ENCODE results near the gene DNAJA3. TPM values are rescaled to one million over a fixed set of nuclear protein-coding genes. Genes with fewer than 3 reads are reported as not detected.

The DNAJA3 gene
- total and polyA plus RNA-seq, 4 experiments from 2014 or later: 52.4 to 71.1 (median 61.5) TPM

DNA sequence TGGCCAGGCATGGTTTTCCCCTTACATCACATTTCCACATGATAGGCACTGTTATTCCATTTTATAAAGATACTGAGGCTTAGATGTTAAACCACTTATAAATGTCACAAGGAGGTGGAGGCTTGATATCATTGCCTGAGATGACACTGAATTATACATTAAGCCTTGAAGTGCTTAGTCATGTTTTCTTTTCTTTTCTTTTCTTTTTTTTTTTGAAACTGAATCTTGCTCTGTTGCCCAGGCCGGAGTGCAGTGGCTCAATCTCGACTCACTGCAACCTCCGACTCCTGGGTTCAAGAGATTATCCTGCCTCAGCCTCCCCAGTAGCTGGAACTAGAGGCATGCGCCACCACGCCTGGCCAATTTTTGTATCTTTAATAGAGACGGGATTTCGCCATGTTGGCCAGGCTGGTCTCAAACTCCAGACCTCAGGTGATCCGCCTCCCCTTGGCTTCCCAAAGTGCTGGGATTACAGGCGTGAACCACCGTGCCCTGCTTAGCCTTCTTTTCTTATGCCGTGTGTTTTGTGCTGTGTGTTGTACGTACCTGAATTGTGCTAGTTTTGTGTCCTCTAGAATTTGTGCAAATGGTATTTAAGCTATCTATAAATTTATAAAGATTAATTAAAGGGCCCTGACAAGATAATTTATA lies 1.2 kb downstream of the DNAJA3 start:
- H3K4me1 Mint-ChIP-seq: peaks cover 16 to 38% (median 28%) of the 10 kb centered on the region in 4 donors
- POLR2A ChIA-PET (ENCODE audit: partially characterized antibody): interaction anchor here (1.0 to 4.6 kb wide), 5 partner anchors 8 to 78 kb away, joined by 3 to 52 read pairs (median 4); partner anchors contain the start of genes CORO7 and HMOX2
- intact Hi-C loops (cut with micrococcal nuclease): no loop called here

DNA sequence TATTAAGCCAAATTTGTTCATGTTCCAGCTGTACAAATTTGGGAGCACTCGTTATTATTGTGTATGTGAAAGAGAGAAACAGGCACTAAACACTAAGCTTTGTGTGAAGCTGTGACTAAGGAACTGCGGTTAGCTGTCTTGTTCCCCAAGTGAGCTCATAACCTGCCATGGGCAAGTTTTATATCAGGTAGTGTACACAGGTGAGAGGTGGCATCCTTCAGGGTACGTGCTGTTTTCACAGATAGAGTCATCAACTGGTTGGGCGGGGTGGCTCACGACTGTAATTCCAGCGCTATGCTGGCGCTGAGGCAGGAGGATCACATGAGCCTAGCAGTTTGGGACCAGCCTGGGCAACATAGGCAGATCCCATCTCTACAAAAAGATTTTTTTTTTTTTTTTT lies 2.8 kb downstream of the DNAJA3 start:
- H3K4me1 Mint-ChIP-seq: peaks cover 16 to 42% (median 29%) of the 10 kb centered on the region in 4 donors
- H3K9me3 ChIP-seq (ENCODE audit: control insufficient read depth in 1 of 2, low read length in 2 of 2): no peaks in the 10 kb centered on the region
- H3K36me3 ChIP-seq (ENCODE audit: insufficient read depth, low read length): peaks cover 1% of the 10 kb centered on the region
- POLR2A ChIA-PET (ENCODE audit: partially characterized antibody): interaction anchor here (0.8 to 4.6 kb wide), 4 partner anchors 13 to 77 kb away, joined by 3 to 52 read pairs (median 4); partner anchors contain the start of genes CORO7 and HMOX2
- H3K27ac ChIP-seq (ENCODE audit: low read depth, low read length): no peak overlapping the region
- H3K9me3 Mint-ChIP-seq: no peaks in the 10 kb centered on the region
- no peak for DNase-seq
- CTCF ChIA-PET (ENCODE audit: partially characterized antibody): interaction anchor here (1.0 to 1.5 kb wide), 2 partner anchors 26 to 69 kb away, joined by 3 to 4 read pairs; no protein-coding TSS in a partner anchor
- no peak overlapping the region for H3K4me3 ChIP-seq (ENCODE audit: low read length in 2 of 2)
- H3K27me3 ChIP-seq (ENCODE audit: insufficient read depth, low read length): no peaks in the 10 kb centered on the region
- intact Hi-C loops (cut with micrococcal nuclease): no loop called here
- H3K4me3 Mint-ChIP-seq: peak overlapping the region in 1 of 8 donors; percentile 34
- H3K27me3 Mint-ChIP-seq: no peaks in the 10 kb centered on the region
- peaks cover 28% of the 10 kb centered on the region for H3K4me1 ChIP-seq (ENCODE audit: insufficient read depth, low read length)
- H3K27ac Mint-ChIP-seq: peak overlapping the region in 5 of 7 donors; percentile 29 to 77 (median 72)
- H3K36me3 Mint-ChIP-seq: peaks cover 0 to 35% of the 10 kb centered on the region in 2 donors

More for the DNA sequence above, 1.2 kb downstream of the DNAJA3 start:
- H3K36me3 Mint-ChIP-seq: peaks cover 0 to 28% of the 10 kb centered on the region in 2 donors
- peak overlapping the region; percentile 98 to 100 (median 100) for H3K27ac Mint-ChIP-seq
- Histone ChIP-seq H3K9me3 (ENCODE audit: control insufficient read depth in 1 of 2, low read length in 2 of 2) (no peaks in the 10 kb centered on the region), H3K36me3 (ENCODE audit: insufficient read depth, low read length) (no peaks in the 10 kb centered on the region), H3K4me1 (ENCODE audit: insufficient read depth, low read length) (peaks cover 28% of the 10 kb centered on the region), H3K27me3 (ENCODE audit: insufficient read depth, low read length) (no peaks in the 10 kb centered on the region), H3K4me3 (ENCODE audit: low read length in 2 of 2) (no peak overlapping the region), H3K27ac (ENCODE audit: low read depth, low read length) (peak overlapping the region; percentile 98)
- DNase-seq: no peak
- no peaks in the 10 kb centered on the region for H3K27me3 Mint-ChIP-seq
- H3K9me3 Mint-ChIP-seq: no peaks in the 10 kb centered on the region
- CTCF ChIA-PET (ENCODE audit: partially characterized antibody): interaction anchor here (1.5 kb wide), 1 partner anchor 9 kb away, joined by 4 read pairs; no protein-coding TSS in a partner anchor
- H3K4me3 Mint-ChIP-seq: peak overlapping the region; percentile 92 to 98 (median 98)

DNA sequence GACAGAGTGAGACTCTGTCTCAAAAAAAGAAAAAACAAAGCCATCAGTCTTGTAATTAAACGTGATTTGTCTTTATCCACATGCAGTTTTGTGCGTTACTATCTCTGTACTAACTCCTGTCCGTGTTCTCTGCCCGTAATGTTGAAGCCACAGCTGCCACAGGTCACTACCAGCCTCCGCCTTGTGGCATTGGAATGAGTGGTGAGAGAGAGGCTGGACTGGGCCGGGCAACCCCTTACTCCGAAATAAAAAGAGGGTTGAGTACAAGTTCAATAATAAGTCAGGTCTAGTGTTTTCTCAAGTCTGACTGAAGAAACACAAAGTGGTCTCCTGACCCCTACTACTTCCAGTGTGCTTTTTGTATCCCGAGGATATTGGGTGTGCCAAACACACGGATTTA lies 5.4 kb downstream of the DNAJA3 start:
- no peaks in the 10 kb centered on the region for H3K9me3 Mint-ChIP-seq
- POLR2A ChIA-PET (ENCODE audit: partially characterized antibody): no interaction called here
- DNase-seq: no peak
- Histone ChIP-seq H3K27me3 (ENCODE audit: insufficient read depth, low read length) (no peaks in the 10 kb centered on the region), H3K4me3 (ENCODE audit: low read length in 2 of 2) (no peak overlapping the region), H3K4me1 (ENCODE audit: insufficient read depth, low read length) (peaks cover 22% of the 10 kb centered on the region), H3K36me3 (ENCODE audit: insufficient read depth, low read length) (peaks cover 12% of the 10 kb centered on the region), H3K27ac (ENCODE audit: low read depth, low read length) (no peak overlapping the region), H3K9me3 (ENCODE audit: control insufficient read depth in 1 of 2, low read length in 2 of 2) (no peaks in the 10 kb centered on the region)
- intact Hi-C loops (cut with micrococcal nuclease): no loop called here
- peak overlapping the region in 3 of 7 donors; percentile 12 to 76 (median 41) for H3K27ac Mint-ChIP-seq
- H3K27me3 Mint-ChIP-seq: no peaks in the 10 kb centered on the region
- peaks cover 12 to 48% of the 10 kb centered on the region in 2 donors for H3K36me3 Mint-ChIP-seq
- peaks cover 16 to 34% (median 22%) of the 10 kb centered on the region in 4 donors for H3K4me1 Mint-ChIP-seq
- H3K4me3 Mint-ChIP-seq: no peak overlapping the region
- CTCF ChIA-PET (ENCODE audit: partially characterized antibody): no interaction called here

DNA sequence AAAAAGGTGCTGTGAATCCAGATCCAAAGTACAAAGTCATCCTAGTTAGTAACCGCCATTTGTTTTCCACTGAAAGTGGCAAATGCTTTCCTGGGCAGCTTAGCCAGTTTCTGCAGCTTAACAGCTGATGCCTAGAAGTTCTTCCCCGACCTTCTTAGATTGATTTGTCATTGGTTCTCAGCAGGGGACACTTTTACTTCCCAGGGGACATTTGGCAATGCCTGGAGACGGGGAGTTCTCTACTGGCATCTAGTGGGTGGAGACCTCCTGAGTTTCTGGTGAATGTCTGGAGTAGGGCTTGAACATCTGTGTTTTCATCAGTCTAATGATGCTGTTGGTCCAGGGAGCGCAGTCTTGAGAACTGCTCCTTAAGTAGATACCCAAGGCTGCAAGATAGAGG lies 7.6 kb downstream of the DNAJA3 start:
- Mint-ChIP-seq H3K9me3 (no peaks in the 10 kb centered on the region), H3K27ac (peak overlapping the region in 3 of 7 donors; percentile 5 to 81 (median 65)), H3K36me3 (peaks cover 22 to 55% of the 10 kb centered on the region in 2 donors), H3K27me3 (no peaks in the 10 kb centered on the region), H3K4me1 (peaks cover 4 to 17% (median 9%) of the 10 kb centered on the region in 4 donors), H3K4me3 (no peak overlapping the region)
- DNase-seq: no peak
- peaks cover 2% of the 10 kb centered on the region for H3K4me1 ChIP-seq (ENCODE audit: insufficient read depth, low read length)
- ChIA-PET CTCF (ENCODE audit: partially characterized antibody) (interaction anchor here (0.8 to 1.3 kb wide), 2 partner anchors 16 to 23 kb away, joined by 3 read pairs; no protein-coding TSS in a partner anchor), POLR2A (ENCODE audit: partially characterized antibody) (no interaction called here)
- H3K27me3 ChIP-seq (ENCODE audit: insufficient read depth, low read length): no peaks in the 10 kb centered on the region
- intact Hi-C loops (cut with micrococcal nuclease): no loop called here
- no peak overlapping the region for H3K4me3 ChIP-seq (ENCODE audit: low read length in 2 of 2)
- H3K27ac ChIP-seq (ENCODE audit: low read depth, low read length): no peak overlapping the region
- peaks cover 30% of the 10 kb centered on the region for H3K36me3 ChIP-seq (ENCODE audit: insufficient read depth, low read length)
- H3K9me3 ChIP-seq (ENCODE audit: control insufficient read depth in 1 of 2, low read length in 2 of 2): no peaks in the 10 kb centered on the region

DNA sequence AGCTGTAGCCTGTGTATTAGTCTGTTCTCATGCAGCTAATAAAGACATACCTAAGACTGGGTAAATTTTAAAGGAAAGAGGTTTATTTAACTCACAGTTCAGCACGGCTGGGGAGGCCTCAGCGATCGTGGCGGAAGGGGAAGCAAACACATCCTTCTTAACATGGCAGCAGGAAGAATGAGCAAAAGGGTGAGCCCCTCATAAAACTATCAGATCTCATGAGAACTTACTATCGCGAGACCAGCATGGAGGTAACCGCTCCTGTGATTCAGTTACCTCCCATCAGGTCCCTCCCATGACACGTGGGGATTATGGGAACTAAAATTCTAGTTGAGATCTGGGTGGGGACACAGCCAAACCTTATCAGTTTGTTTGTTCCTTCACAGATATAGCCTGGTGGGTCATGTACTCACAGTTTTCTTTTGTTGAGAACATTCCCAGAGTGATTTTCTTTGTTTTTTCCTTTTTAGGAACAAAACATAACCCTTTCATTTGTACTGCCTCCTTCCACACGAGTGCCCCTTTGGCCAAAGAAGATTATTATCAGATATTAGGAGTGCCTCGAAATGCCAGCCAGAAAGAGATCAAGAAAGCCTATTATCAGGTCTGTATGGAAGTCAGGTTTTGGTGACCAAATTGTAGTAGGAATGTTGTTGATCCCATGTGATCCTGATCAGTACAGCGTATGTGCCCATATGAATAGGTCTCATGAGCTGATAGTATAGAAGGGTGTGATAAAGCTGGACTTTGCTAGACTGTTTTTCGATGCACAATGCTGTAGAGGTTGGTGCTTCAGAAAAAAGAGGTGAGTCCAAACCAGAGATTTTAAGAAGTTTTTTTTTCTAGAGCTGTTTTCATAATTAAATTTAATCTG lies 8.5 kb downstream of the DNAJA3 start:
- no peak overlapping the region for H3K27ac ChIP-seq (ENCODE audit: low read depth, low read length)
- H3K9me3 ChIP-seq (ENCODE audit: control insufficient read depth in 1 of 2, low read length in 2 of 2): no peaks in the 10 kb centered on the region
- Mint-ChIP-seq H3K9me3 (no peaks in the 10 kb centered on the region), H3K27me3 (no peaks in the 10 kb centered on the region), H3K4me1 (peaks cover 0 to 14% (median 7%) of the 10 kb centered on the region in 4 donors), H3K27ac (peak overlapping the region in 4 of 7 donors; percentile 7 to 60 (median 38)), H3K36me3 (peaks cover 22 to 55% of the 10 kb centered on the region in 2 donors), H3K4me3 (no peak overlapping the region)
- H3K36me3 ChIP-seq (ENCODE audit: insufficient read depth, low read length): peaks cover 30% of the 10 kb centered on the region
- CTCF ChIA-PET (ENCODE audit: partially characterized antibody): interaction anchor here (0.8 to 1.4 kb wide), 3 partner anchors 15 to 32 kb away, joined by 3 to 9 read pairs (median 3); no protein-coding TSS in a partner anchor
- H3K4me1 ChIP-seq (ENCODE audit: insufficient read depth, low read length): no peaks in the 10 kb centered on the region
- POLR2A ChIA-PET (ENCODE audit: partially characterized antibody): interaction anchor here (0.5 to 1.8 kb wide), 6 partner anchors 8 to 115 kb away, joined by 3 to 4 read pairs (median 4); partner anchors contain the start of gene CDIP1
- H3K27me3 ChIP-seq (ENCODE audit: insufficient read depth, low read length): no peaks in the 10 kb centered on the region
- no peak overlapping the region for H3K4me3 ChIP-seq (ENCODE audit: low read length in 2 of 2)
- no peak for DNase-seq
- intact Hi-C loops (cut with micrococcal nuclease): no loop called here

DNA sequence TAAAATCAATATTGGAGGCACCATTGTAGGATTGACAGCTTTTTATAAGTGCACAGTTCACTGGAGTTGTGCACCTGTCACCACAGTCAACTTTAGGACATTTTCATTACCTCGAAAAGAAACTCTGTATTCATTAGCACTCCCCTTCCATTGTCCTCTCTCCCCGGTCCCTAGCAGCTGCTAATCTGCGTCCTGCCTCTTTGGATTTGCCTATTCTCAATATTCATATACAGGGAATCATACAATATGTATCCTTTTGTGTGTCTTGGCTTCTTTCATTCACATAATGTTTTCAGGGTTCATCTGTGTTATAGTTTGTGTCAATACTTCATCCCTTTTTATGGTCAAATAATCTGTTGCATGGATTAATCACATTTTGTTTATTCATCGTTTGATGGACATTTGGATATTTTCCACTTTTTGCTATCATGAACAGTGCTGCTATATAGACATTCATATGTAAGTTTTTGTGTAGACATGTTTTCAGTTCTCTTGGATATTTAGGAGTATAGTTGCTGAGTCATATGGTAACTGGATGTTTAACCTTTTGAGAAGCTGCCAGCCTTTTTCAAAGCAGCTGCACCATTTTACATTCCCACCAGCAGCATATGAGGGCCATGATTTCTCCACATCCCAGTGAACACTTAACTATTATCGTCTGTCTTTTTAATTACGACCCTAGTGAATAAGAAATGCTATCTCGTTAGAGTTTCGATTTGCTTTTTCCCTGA lies 9.8 kb downstream of the DNAJA3 start:
- Mint-ChIP-seq H3K4me1 (peaks cover 0 to 19% (median 10%) of the 10 kb centered on the region in 4 donors), H3K36me3 (peaks cover 28 to 57% of the 10 kb centered on the region in 2 donors), H3K27me3 (no peaks in the 10 kb centered on the region), H3K4me3 (no peak overlapping the region), H3K9me3 (no peaks in the 10 kb centered on the region), H3K27ac (peak overlapping the region in 4 of 7 donors; percentile 10 to 17 (median 16))
- Histone ChIP-seq H3K27ac (ENCODE audit: low read depth, low read length) (no peak overlapping the region), H3K4me3 (ENCODE audit: low read length in 2 of 2) (no peak overlapping the region), H3K36me3 (ENCODE audit: insufficient read depth, low read length) (peaks cover 42% of the 10 kb centered on the region), H3K27me3 (ENCODE audit: insufficient read depth, low read length) (no peaks in the 10 kb centered on the region), H3K4me1 (ENCODE audit: insufficient read depth, low read length) (no peaks in the 10 kb centered on the region), H3K9me3 (ENCODE audit: control insufficient read depth in 1 of 2, low read length in 2 of 2) (no peaks in the 10 kb centered on the region)
- POLR2A ChIA-PET (ENCODE audit: partially characterized antibody): interaction anchor here (0.6 to 1.8 kb wide), 4 partner anchors 9 to 37 kb away, joined by 3 to 4 read pairs (median 4); no protein-coding TSS in a partner anchor
- intact Hi-C loops (cut with micrococcal nuclease): no loop called here
- CTCF ChIA-PET (ENCODE audit: partially characterized antibody): interaction anchor here (1.4 kb wide), 1 partner anchor 33 kb away, joined by 9 read pairs; no protein-coding TSS in a partner anchor
- no peak for DNase-seq

Data from CD4-positive, alpha-beta memory T cell (primary cell).